HUES6 (cell line): ENCODE measurements around the gene AGBL1.
A peak's percentile ranks its signal among the peaks of the same experiment; 100 is the strongest.
"Not testable (repeated sequence)": the region's sequence is repeated elsewhere in the genome, so short reads cannot be mapped to it uniquely, and the experiment has no call there.

Source experiments
- H3K27ac ChIP-seq: 2 replicates; pipeline ENCODE4 v1.7.0; 2013; ENCODE audit warnings: low read depth, mild to moderate bottlenecking, low read length, inconsistent platforms
- H3K27me3 ChIP-seq: 2 replicates; pipeline ENCODE4 v1.6.1; 2013; ENCODE audit warnings: low read length; ENCODE audit not compliant: control insufficient read depth, insufficient read depth
- H3K36me3 ChIP-seq: 2 replicates; pipeline ENCODE4 v1.6.1; 2013; ENCODE audit warnings: low read length; ENCODE audit not compliant: control insufficient read depth, insufficient read depth
- H3K4me1 ChIP-seq: 2 replicates; pipeline ENCODE4 v1.6.1; 2013; ENCODE audit warnings: low read length; ENCODE audit not compliant: control insufficient read depth, insufficient read depth
- H3K4me3 ChIP-seq: 2 replicates; pipeline ENCODE4 v1.5.1; 2013; ENCODE audit warnings: low read depth, low read length
- H3K9ac ChIP-seq: one replicate; pipeline ENCODE4 v1.6.1; 2013; ENCODE audit warnings: mild to moderate bottlenecking, low read length
- H3K9me3 ChIP-seq: 2 replicates; pipeline ENCODE4 v1.6.1; 2013; ENCODE audit warnings: low read depth, low read length; ENCODE audit not compliant: control insufficient read depth, insufficient read depth

AGBL1 gene

DNA sequence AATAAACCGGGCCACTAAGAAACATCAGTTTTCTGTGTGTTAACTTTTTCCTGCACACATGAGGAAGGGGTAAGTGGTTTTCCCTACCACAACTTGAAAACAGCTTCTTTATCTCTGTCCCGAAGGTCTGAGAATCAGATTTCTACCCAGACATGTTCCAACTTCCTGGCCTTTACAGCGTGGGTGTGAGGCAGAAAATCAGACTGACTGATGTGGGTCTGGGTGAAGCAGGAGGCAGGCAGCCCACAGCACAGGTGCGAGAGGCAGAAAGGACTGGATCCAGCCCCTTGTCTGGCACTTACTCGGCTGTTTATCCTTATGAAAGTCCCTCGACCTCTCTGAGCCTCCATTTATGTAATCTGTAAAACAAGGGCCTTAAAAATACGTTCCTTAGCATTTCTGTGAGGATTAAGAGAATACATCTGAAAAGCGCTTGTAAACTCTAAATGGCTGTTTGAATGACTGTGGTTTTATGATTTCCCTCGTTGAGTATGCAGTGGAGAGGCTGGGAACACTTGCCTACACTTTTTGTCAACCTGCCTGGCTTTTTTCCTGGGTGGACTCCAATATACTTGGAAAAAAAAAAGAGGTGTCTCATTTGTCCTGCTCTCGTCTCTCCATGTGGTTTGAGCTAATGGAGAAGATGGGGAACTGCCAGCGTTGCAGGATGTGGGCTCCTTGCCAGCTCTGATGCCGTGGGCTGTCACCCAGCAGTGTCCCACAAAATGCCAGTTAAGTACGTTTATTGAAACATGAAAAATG lies 3.1 kb downstream of the AGBL1 start:
- Histone ChIP-seq H3K4me3 (no peak overlapping the region), H3K4me1 (peaks cover 18% of the 10 kb centered on the region; the same call in 1 of the 2 replicates), H3K27ac (no peak overlapping the region), H3K9me3 (no peaks in the 10 kb centered on the region), H3K9ac (no peak overlapping the region), H3K27me3 (no peaks in the 10 kb centered on the region), H3K36me3 (no peaks in the 10 kb centered on the region)

DNA sequence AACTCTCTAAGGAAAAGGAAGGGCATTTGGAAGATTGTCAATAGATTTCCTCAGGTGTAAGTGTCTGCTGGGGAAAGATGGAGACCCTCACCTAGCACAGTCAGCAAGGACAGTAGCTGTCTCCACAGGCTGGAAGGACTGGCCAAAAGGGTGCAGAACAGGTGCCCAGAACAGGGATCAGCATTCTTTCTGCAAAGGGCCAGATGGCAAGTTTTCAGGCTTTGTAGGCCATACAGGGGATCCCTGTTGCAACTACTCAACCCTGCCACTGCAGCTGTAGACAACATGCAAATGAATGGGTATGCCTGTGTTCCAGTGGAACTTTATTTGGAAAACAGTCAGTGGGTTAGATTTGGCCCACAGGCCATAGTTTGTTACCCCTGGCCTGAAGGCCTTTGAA lies 8.1 kb downstream of the AGBL1 start:
- H3K27me3 ChIP-seq, result no peaks in the 10 kb centered on the region
- H3K9me3 ChIP-seq, result no peaks in the 10 kb centered on the region
- H3K4me3 ChIP-seq, result no peak overlapping the region
- H3K36me3 ChIP-seq, result no peaks in the 10 kb centered on the region
- H3K27ac ChIP-seq, result no peak overlapping the region
- peaks cover 11% of the 10 kb centered on the region for H3K4me1 ChIP-seq
- H3K9ac ChIP-seq, result no peak overlapping the region

DNA sequence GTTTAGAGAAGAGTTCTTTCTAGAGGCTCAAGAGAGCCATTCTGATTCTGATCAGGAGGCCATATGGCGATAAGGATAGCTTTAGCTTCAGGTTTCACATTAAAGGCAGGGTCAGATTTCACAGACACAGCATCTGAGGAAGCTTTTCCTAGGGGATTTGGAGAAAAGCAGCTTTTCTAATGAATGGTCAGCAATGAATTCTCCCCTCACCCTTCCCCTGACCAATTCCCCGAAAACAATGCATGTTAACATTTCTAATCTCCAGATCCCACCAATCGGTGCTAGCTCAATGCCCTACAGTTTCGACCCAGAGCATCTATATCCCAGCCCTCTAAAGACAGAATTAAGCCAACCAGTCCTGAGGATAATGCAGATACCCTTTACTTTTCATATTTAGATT lies 9.8 kb downstream of the AGBL1 start:
- H3K4me3 ChIP-seq, result no peak overlapping the region
- no peaks in the 10 kb centered on the region for H3K9me3 ChIP-seq
- H3K36me3 ChIP-seq, result no peaks in the 10 kb centered on the region
- no peak overlapping the region for H3K27ac ChIP-seq
- peaks cover 10% of the 10 kb centered on the region for H3K4me1 ChIP-seq
- no peaks in the 10 kb centered on the region for H3K27me3 ChIP-seq
- H3K9ac ChIP-seq, result no peak overlapping the region

DNA sequence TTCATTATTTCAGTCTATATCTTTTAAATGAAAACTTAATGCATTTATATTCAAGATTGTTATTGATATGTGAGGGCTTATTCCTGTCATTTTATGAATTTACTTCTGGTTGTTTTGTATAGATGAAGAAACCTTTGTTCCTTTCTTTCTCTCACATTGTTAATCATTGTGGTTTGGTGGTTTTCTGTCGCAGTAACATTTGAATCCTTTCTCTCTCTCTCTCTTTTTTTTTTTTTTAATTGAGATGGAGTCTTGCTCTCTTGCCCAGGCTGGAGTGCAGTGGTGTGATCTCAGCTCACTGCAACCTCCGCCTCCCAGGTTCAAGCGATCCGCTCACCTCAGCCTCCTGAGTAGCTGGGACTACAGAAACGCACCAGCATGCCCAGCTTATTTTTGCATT lies 22.1 kb downstream of the AGBL1 start:
- Histone ChIP-seq H3K27ac (no peak overlapping the region), H3K27me3 (no peaks in the 10 kb centered on the region; the same call in 1 of the 2 replicates), H3K4me1 (no peaks in the 10 kb centered on the region), H3K4me3 (no peak overlapping the region), H3K9me3 (no peaks in the 10 kb centered on the region), H3K36me3 (no peaks in the 10 kb centered on the region), H3K9ac (no peak overlapping the region)

DNA sequence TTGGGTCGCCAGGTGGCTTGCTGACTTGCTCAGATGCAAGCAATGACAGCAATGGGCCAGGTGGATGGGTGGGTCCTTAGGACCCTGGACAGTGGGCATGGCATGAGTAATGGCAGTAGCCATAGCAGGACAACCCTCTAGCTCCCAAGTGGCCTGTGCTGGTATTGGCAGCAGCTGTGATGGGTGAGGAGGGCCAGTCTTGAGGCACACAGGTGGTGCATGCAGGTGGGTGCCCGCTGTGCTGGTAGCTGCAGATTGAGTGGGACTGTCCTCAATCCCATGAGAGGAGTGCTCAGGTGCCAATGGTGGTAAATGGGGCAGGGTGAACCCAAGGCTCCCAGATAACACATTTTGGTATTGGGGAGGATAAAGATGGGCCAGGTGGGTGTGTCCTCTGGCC lies 24.2 kb downstream of the AGBL1 start:
- Histone ChIP-seq H3K9me3 (no peaks in the 10 kb centered on the region), H3K36me3 (no peaks in the 10 kb centered on the region), H3K4me3 (no peak overlapping the region), H3K27me3 (peaks cover 5% of the 10 kb centered on the region), H3K4me1 (no peaks in the 10 kb centered on the region), H3K9ac (no peak overlapping the region), H3K27ac (no peak overlapping the region)

DNA sequence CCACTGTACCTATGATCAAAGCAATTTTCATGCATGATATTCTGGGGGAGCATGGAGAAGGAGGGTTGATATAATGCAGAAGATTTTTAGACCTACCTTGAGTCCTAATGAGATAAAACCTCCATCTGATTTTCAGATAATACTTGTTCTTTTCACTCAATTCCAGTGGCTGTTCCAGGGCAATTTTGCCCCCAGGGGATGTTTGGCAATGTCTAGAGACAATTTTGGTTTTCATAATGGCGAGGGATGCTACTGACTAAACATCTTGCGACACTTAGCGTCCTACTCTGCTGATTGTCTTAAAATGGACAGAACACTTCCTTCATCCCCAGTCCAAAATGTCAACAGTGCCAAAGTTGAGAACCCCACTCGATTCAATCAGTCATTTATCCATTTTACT lies 26.6 kb downstream of the AGBL1 start:
- H3K9me3 ChIP-seq, result no peaks in the 10 kb centered on the region
- H3K9ac ChIP-seq, result no peak overlapping the region
- H3K4me1 ChIP-seq, result no peaks in the 10 kb centered on the region
- no peak overlapping the region for H3K27ac ChIP-seq
- no peak overlapping the region for H3K4me3 ChIP-seq
- no peaks in the 10 kb centered on the region for H3K36me3 ChIP-seq
- peaks cover 5% of the 10 kb centered on the region for H3K27me3 ChIP-seq

DNA sequence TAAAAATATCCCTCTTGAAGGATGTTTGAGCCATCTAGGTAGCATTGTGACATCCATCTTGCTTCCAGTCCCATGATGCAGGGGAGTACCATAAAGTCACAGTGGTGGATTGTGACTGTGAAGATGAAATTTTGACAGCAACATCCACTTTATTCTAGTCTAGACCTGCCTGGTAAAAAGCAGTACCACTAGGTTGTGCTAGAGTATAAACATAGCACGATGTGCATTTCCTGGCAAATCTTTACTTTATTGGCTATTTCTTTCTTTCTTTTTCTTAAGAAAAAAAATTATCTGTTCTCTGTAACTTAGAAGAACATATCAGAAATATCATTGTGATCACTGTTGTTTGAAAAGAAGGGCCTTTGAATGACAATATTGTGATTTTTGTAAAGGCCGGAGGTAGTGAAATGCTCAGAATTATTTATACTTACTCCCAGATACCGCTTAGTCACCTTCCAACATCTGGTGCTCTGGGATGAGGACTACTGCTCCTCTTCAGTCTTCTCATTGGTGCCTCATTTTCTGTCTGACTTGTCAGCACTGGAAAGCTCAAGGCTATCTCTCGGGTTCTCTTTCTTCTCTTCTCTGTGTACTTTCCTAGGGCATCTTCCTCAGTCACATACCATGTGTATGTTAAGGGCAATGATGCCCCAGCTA lies 35.6 kb downstream of the AGBL1 start:
- H3K27ac ChIP-seq, result no peak overlapping the region
- H3K4me3 ChIP-seq, result no peak overlapping the region
- no peak overlapping the region for H3K9ac ChIP-seq
- H3K36me3 ChIP-seq, result no peaks in the 10 kb centered on the region
- no peaks in the 10 kb centered on the region for H3K27me3 ChIP-seq
- H3K9me3 ChIP-seq, result peaks cover 5% of the 10 kb centered on the region
- H3K4me1 ChIP-seq, result 0 out of 2 replicates have a peak, but pooled peaks cover 1% of the 10 kb centered on the region

DNA sequence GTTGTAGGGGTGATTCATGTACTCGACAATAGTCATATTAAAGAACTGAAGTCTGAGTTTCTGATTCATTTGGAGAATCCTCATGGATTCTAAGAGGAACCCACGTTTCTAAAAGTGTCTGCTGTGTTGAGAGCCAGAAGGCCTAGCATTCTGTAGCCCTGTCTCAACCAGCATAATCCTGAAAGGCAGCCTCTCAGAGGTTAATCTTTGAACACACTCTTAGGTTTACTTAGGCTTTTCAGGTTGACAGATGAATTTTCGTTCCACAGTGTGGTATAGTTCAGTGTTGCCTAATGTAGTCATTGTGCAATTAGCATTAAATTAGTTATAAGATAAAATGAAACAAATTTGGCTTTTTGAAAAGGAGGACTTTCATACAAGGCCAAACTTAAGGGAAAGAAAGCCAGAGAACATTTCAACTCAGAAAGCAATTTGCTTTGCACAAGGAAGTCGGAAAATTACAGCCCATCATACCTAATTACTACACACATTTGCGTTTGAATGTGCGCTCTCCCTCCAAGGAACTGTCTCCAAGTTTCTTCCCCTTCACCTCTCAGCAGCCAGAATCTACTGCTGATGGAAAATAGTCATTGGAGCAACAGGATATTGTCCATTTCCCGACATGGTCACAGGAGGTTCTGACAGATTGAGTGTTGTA lies 42.0 kb downstream of the AGBL1 start:
- Histone ChIP-seq H3K36me3 (no peaks in the 10 kb centered on the region), H3K9me3 (no peaks in the 10 kb centered on the region), H3K4me1 (peaks cover 25% of the 10 kb centered on the region), H3K4me3 (no peak overlapping the region), H3K27ac (peak overlapping the region; percentile 39; the same call in 1 of the 2 replicates), H3K9ac (no peak overlapping the region), H3K27me3 (no peaks in the 10 kb centered on the region)

DNA sequence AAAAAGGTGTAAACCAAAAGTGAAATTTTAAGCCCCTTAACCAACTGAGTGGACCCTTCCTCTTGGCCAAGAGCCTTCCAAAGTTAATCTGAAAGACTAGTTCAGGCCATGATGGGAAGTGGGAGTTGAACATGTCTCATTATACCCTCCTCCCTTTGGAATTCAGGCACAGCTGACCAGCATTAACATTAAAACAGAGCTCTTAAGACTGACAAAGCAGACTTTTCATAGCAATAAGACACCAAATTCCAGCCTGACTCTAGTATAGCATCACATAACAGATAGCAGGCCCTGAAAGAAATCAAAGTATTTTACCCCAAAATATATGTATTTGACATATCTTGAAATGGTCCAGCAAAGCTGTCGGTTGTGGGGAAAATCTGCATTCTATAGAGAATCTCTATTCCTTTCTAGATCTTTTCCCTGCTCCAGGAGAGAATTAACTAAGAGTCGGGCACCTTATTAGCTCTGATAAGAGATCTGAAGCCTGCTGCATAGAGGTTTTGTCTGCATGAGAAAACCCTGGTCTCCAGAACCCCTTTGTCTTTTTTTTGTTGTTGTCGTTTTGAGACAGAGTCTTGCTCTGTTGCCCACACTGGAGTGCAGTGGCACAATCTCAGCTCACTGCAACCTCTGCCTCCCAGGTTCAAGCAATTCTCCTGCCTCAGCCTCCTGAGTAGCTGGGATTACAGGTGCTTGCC lies 43.2 kb downstream of the AGBL1 start:
- Histone ChIP-seq H3K27ac (peak overlapping the region; percentile 63), H3K4me3 (peak overlapping the region; percentile 37; the same call in 1 of the 2 replicates), H3K4me1 (peaks cover 25% of the 10 kb centered on the region)
- H3K36me3 ChIP-seq, H3K9ac ChIP-seq, H3K27me3 ChIP-seq, H3K9me3 ChIP-seq: not testable (repeated sequence)

DNA sequence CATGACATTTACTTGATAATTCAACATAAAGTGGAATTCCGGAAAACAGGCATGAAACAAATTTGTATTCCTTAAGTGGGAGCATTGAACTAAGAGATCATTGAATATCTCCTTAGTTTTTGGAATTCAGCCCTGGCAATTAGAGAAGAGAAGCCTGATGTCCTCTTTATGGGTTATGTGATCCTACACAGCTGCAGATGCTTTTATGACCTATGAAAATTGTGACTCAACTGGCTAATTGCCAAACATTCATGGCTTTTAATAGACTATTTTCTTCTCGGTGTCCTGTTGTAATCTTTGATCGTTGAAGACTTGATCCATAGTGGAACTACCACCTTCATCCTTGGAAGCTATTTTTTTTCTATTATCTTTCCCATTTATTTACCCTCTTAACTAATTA lies 46.1 kb downstream of the AGBL1 start:
- Histone ChIP-seq H3K36me3 (no peaks in the 10 kb centered on the region), H3K9ac (no peak overlapping the region)

More for the DNA sequence above, 46.1 kb downstream of the AGBL1 start:
- Histone ChIP-seq H3K27me3 (no peaks in the 10 kb centered on the region), H3K4me1 (peaks cover 21% of the 10 kb centered on the region), H3K27ac (no peak overlapping the region), H3K9me3 (no peaks in the 10 kb centered on the region), H3K4me3 (no peak overlapping the region)
